OCI-LY3 (cell line): Measurements from ENCODE around the gene RAI1.

Source experiments
- EZH2phosphoT487 ChIP-seq: fragments of 200-600 bp; shearing (Covaris generic); IDR thresholded peaks from 2 replicates; pipeline ENCODE4 v1.6.1; 2018; ENCODE audit warnings: antibody characterized with exemption, mixed run types, low read depth
- TF ChIP-seq, protein P1 (sequence below): fragments of 200-600, 300-600 bp; sonication (generic); IDR thresholded peaks from 2 replicates; pipeline ENCODE4 v1.5.1; 2014; ENCODE audit warnings: antibody characterized with exemption, low read length, low read depth

DNA sequence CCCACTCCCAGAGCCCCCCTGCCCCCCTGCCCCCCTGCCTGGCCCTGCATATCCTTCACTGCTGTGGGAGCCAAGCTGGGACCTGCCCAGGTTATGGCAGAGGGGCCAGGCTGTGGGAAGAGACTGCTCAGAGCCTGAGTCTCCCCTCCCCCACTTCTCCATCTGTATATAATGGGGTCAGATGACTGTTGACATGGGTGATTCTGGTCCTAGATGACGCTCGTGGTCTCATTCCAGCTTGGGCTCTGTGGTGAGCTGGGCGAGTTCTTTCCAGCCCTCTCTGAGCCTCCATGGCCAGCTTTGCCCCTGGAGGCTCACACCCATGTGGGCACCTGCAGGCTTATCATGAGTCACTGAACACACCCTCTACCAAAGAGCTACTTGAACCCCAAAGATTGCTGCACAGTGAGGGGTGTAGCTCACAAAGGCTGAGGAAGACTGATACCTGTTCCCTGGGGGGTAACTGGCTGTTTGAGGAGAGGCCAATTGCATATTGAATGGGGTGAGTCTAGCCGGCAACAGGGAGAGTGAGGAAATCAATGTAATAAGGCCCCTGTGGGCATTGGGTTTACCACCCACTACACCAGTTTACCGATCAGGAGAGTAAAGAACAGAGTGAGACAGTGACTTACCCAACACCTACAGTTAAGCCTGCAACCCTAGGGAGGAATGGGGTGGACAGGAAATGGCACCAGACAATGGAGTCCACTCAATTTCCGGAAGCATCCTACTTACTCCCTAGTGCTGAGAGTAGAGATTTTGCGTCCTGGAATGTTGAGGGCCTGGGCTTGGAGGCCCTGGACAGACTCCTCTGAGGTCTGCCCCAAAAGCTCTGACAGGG, 159.7 kb downstream of the RAI1 start:
- TF ChIP-seq, protein P1, sequence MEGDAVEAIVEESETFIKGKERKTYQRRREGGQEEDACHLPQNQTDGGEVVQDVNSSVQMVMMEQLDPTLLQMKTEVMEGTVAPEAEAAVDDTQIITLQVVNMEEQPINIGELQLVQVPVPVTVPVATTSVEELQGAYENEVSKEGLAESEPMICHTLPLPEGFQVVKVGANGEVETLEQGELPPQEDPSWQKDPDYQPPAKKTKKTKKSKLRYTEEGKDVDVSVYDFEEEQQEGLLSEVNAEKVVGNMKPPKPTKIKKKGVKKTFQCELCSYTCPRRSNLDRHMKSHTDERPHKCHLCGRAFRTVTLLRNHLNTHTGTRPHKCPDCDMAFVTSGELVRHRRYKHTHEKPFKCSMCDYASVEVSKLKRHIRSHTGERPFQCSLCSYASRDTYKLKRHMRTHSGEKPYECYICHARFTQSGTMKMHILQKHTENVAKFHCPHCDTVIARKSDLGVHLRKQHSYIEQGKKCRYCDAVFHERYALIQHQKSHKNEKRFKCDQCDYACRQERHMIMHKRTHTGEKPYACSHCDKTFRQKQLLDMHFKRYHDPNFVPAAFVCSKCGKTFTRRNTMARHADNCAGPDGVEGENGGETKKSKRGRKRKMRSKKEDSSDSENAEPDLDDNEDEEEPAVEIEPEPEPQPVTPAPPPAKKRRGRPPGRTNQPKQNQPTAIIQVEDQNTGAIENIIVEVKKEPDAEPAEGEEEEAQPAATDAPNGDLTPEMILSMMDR, result no peak
- no peak for TF ChIP-seq EZH2phosphoT487
